HCT116 (cell line): Measurements from ENCODE around the gene MCC. TPM values are rescaled to one million over a fixed set of nuclear protein-coding genes. Genes with fewer than 3 reads are reported as not detected.

Source experiments
- ATAC-seq: fragments of 200-7000 bp; cut with Tn5 transposase; 2 replicates; pipeline ENCODE4 v1.9.1; 2020; ENCODE audit warnings: mild to moderate bottlenecking, moderate library complexity
- BruUV-seq: library from RNA; stranded (reverse); fragments of 400-500 nt; replicated peaks from 2 replicates; lab custom pipeline; 2021; lab: Mats Ljungman, UMichigan
- CTCF ChIA-PET: fragments of 300-600 bp; sonication (Branson Sonifier 250); formaldehyde crosslinking; loops from one replicate; lab custom pipeline; 2021; ENCODE audit warnings: antibody characterized with exemption; lab: Charles Lee
- POLR2A ChIA-PET: fragments of 300-600, 350-600 bp; sonication (Branson Sonifier 250); formaldehyde crosslinking; loops from one replicate; lab custom pipeline; 2021; ENCODE audit warnings: antibody characterized with exemption; lab: Charles Lee
- RAD21 ChIA-PET, 2 experiments: fragments of 300-600 bp; sonication (Branson Sonifier 250); formaldehyde crosslinking; loops; one replicate each; lab custom pipeline; 2023; ENCODE audit warnings: low total read pairs in 2 of 2; ENCODE audit not compliant: uncharacterized antibody in 2 of 2, unreplicated experiment in 2 of 2, low non-redundant PET in 1 of 2; lab: Charles Lee
- DNase-seq: peaks from one replicate; pipeline ENCODE4 v3.0.0-alpha.2; 2010; ENCODE audit warnings: low read depth, low spot score
- H2AFZ ChIP-seq: fragments of 200-600 bp; shearing (Covaris generic), sonication (generic); 2 replicates; pipeline ENCODE4 v1.6.1; 2017; ENCODE audit warnings: low read depth, mixed run types, mixed read lengths, antibody characterized with exemption, low read length; ENCODE audit not compliant: poor library complexity, severe bottlenecking
- H3K27ac ChIP-seq: 2 replicates; pipeline ENCODE4 v1.5.1; 2012; ENCODE audit warnings: low read depth, low read length
- H3K27me3 ChIP-seq: fragments of 200-600 bp; sonication (generic); 2 replicates; pipeline ENCODE4 v1.6.1; 2016; ENCODE audit warnings: mixed run types, low read length, mixed read lengths; ENCODE audit not compliant: insufficient read depth
- H3K36me3 ChIP-seq, 2 experiments: fragments of 200-500 bp in 1 of 2; fragments of 200-600 bp in 1 of 2; sonication (Bioruptor generic) in 1 of 2; sonication (generic) in 1 of 2; 2 replicates each; pipeline versions ENCODE4 v1.5.1 to v1.6.1; 2014 to 2016; ENCODE audit warnings: low read length in 2 of 2, inconsistent platforms in 1 of 2, mixed read lengths in 1 of 2, mixed run types in 1 of 2; ENCODE audit not compliant: insufficient read depth in 2 of 2, control insufficient read depth in 1 of 2
- H3K4me1 ChIP-seq, 2 experiments: fragments of 200-600 bp in 1 of 2; sonication (generic) in 1 of 2; 2 replicates each; pipeline versions ENCODE4 v1.5.1 to v1.6.1; 2012 to 2017; ENCODE audit warnings: low read length in 2 of 2, inconsistent platforms in 1 of 2, mild to moderate bottlenecking in 1 of 2, mixed read lengths in 1 of 2, mixed run types in 1 of 2, moderate library complexity in 1 of 2; ENCODE audit not compliant: insufficient read depth in 2 of 2, control insufficient read depth in 1 of 2
- H3K4me2 ChIP-seq: fragments of 200-600 bp; sonication (generic); 2 replicates; pipeline ENCODE4 v1.6.1; 2017; ENCODE audit warnings: mixed run types, low read length, mixed read lengths
- H3K4me3 ChIP-seq, 2 experiments: fragments of 200-600 bp in 1 of 2; sonication (generic) in 1 of 2; replicated peaks in 1 of 2; 2 replicates each; pipeline ENCODE4 v1.5.1; 2011 to 2016; ENCODE audit warnings: low read length in 2 of 2, control low read depth in 1 of 2, low read depth in 1 of 2, mild to moderate bottlenecking in 1 of 2, mixed read lengths in 1 of 2, mixed run types in 1 of 2
- H3K79me2 ChIP-seq: fragments of 200-600 bp; sonication (generic); 2 replicates; pipeline ENCODE4 v1.6.1; 2017; ENCODE audit warnings: mild to moderate bottlenecking, mixed run types, low read length, moderate library complexity, mixed read lengths; ENCODE audit not compliant: insufficient read depth
- H3K9ac ChIP-seq: fragments of 200-600 bp; sonication (generic); 2 replicates; pipeline ENCODE4 v1.6.1; 2016; ENCODE audit warnings: low read length, mixed read lengths
- H3K9me2 ChIP-seq: fragments of 200-600 bp; sonication (generic), shearing (Covaris generic); 2 replicates; pipeline ENCODE4 v1.6.1; 2017; ENCODE audit warnings: mixed run types, mild to moderate bottlenecking, moderate library complexity; ENCODE audit not compliant: insufficient read depth
- H3K9me3 ChIP-seq, 2 experiments: fragments of 200-500 bp in 1 of 2; fragments of 200-600 bp in 1 of 2; sonication (Bioruptor generic) in 1 of 2; sonication (generic) in 1 of 2; 2 replicates each; pipeline ENCODE4 v1.6.1; 2014 to 2017; ENCODE audit warnings: low read length in 2 of 2, mixed read lengths in 2 of 2, inconsistent platforms in 1 of 2, low read depth in 1 of 2, mild to moderate bottlenecking in 1 of 2, mixed run types in 1 of 2, moderate library complexity in 1 of 2; ENCODE audit not compliant: control insufficient read depth in 1 of 2, insufficient read depth in 1 of 2
- H4K20me1 ChIP-seq: fragments of 200-600 bp; sonication (generic), shearing (Covaris generic); 2 replicates; pipeline ENCODE4 v1.6.1; 2017; ENCODE audit warnings: mixed run types, mild to moderate bottlenecking, moderate library complexity; ENCODE audit not compliant: insufficient read depth
- EZH2 ChIP-seq: fragments of 200-600 bp; sonication (generic); IDR thresholded peaks from 2 replicates; pipeline ENCODE4 v1.6.1; 2017; ENCODE audit warnings: antibody characterized with exemption, mixed run types
- FOSL1 ChIP-seq: IDR thresholded peaks from 2 replicates; pipeline ENCODE4 v1.6.1; 2012; ENCODE audit warnings: low read depth
- POLR2AphosphoS5 ChIP-seq: IDR thresholded peaks from 2 replicates; pipeline ENCODE4 v1.6.1; 2011; ENCODE audit warnings: mild to moderate bottlenecking, low read depth, low read length, moderate library complexity
- RAD21 ChIP-seq: IDR thresholded peaks from 2 replicates; pipeline ENCODE4 v1.6.1; 2012; ENCODE audit warnings: low read depth, mild to moderate bottlenecking
- SP1 ChIP-seq: IDR thresholded peaks from 2 replicates; pipeline ENCODE4 v1.6.1; 2012; ENCODE audit warnings: low read depth
- YY1 ChIP-seq: IDR thresholded peaks from 2 replicates; pipeline ENCODE4 v1.6.1; 2011; ENCODE audit warnings: low read length, low read depth, moderate library complexity, mild to moderate bottlenecking; ENCODE audit not compliant: insufficient replicate concordance; ENCODE audit errors: extremely low read depth
- intact Hi-C: fragments of 100-400 bp; cut with micrococcal nuclease; formaldehyde crosslinking; loops from 2 replicates; pipeline ENCODE4 v1.10.0; 2022
- total RNA-seq: library from RNA; stranded (reverse); gene quantifications from one replicate; pipeline ENCODE4 v1.2.1, GENCODE V29; 2021; ENCODE audit not compliant: unreplicated experiment
- TF ChIP-seq, protein P1 (sequence below): IDR thresholded peaks from 2 replicates; pipeline ENCODE4 v1.6.1; 2012; ENCODE audit warnings: low read depth
- TF ChIP-seq, protein P2 (sequence below), 3 experiments: fragments of 200-600 bp in 1 of 3; sonication (generic) in 1 of 3; IDR thresholded peaks in 2 of 3; conservative IDR thresholded peaks in 1 of 3; 2 replicates each; pipeline ENCODE4 v1.5.1; 2012 to 2017; ENCODE audit warnings: low read depth in 2 of 3, low read length in 2 of 3, antibody characterized with exemption in 1 of 3, borderline replicate concordance in 1 of 3, control low read depth in 1 of 3, mild to moderate bottlenecking in 1 of 3, mixed read lengths in 1 of 3, mixed run types in 1 of 3, moderate library complexity in 1 of 3; ENCODE audit not compliant: insufficient read depth in 1 of 3

The MCC gene
- total RNA-seq, 1 experiment from 2014 or later: 20.1 TPM

DNA sequence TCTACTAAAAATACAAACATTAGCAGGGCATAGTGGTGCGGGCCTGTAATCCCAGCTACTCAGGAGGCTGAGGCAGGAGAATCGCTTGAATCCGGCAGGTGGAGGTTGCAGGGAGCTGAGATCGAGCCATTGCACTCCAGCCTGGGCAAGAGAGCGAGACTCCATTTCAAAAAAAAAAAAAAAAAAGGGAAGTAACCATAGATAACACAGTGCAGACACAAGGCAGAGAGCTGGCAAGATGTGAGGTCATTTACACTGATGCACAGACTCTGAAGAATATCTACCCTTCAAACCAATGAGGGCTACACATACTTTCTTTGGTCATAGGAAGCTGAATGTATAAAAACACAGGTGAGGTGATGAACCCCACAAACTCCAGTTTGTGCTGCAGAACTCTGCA lies 379.8 kb downstream of the MCC start:
- ATAC-seq (no peak), DNase-seq (no peak)
- Histone ChIP-seq H4K20me1 (no peaks in the 10 kb centered on the region), H3K4me3 (no peak overlapping the region), H3K9me2 (no peaks in the 10 kb centered on the region), H3K27ac (no peak overlapping the region), H3K27me3 (no peaks in the 10 kb centered on the region), H3K9me3 (no peaks in the 10 kb centered on the region), H3K4me2 (no peak overlapping the region), H3K79me2 (no peaks in the 10 kb centered on the region; the same call in 1 of the 2 replicates), H3K36me3 (no peaks in the 10 kb centered on the region), H3K4me1 (no peaks in the 10 kb centered on the region), H3K9ac (no peak overlapping the region), H2AFZ (no peak overlapping the region)
- TF ChIP-seq FOSL1: no peak
- TF ChIP-seq POLR2AphosphoS5: no peak
- CTCF ChIA-PET: no interaction called here
- POLR2A ChIA-PET: no interaction called here
- BruUV-seq: no TSS peak
- intact Hi-C loops: no loop called here
- RAD21 ChIA-PET: no interaction called here

DNA sequence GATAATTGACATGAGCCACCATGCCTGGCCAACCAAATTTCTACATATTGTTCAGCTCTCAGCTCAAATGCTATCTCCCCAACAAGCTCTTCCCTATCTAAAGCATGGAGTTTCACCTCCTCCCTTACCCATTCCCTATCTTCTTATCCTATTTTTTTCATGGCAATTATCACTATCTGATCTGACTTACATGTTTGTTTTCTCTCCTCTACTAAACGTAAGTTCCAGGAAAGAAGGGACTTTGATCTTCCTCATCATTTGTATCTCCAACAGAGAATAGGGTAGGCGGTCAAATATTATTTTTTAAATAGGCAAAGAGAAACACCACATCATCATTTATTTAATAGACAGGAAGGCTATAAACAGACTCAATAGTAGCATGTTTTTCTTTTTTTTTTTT lies 381.4 kb downstream of the MCC start:
- intact Hi-C loops: no loop called here
- BruUV-seq: no TSS peak
- POLR2A ChIA-PET: interaction anchor here (0.7 kb wide), 1 partner anchor 578 kb away, joined by 6 read pairs; no protein-coding TSS in a partner anchor

More for the DNA sequence above, 381.4 kb downstream of the MCC start:
- DNase-seq: no peak
- TF ChIP-seq, protein P1, sequence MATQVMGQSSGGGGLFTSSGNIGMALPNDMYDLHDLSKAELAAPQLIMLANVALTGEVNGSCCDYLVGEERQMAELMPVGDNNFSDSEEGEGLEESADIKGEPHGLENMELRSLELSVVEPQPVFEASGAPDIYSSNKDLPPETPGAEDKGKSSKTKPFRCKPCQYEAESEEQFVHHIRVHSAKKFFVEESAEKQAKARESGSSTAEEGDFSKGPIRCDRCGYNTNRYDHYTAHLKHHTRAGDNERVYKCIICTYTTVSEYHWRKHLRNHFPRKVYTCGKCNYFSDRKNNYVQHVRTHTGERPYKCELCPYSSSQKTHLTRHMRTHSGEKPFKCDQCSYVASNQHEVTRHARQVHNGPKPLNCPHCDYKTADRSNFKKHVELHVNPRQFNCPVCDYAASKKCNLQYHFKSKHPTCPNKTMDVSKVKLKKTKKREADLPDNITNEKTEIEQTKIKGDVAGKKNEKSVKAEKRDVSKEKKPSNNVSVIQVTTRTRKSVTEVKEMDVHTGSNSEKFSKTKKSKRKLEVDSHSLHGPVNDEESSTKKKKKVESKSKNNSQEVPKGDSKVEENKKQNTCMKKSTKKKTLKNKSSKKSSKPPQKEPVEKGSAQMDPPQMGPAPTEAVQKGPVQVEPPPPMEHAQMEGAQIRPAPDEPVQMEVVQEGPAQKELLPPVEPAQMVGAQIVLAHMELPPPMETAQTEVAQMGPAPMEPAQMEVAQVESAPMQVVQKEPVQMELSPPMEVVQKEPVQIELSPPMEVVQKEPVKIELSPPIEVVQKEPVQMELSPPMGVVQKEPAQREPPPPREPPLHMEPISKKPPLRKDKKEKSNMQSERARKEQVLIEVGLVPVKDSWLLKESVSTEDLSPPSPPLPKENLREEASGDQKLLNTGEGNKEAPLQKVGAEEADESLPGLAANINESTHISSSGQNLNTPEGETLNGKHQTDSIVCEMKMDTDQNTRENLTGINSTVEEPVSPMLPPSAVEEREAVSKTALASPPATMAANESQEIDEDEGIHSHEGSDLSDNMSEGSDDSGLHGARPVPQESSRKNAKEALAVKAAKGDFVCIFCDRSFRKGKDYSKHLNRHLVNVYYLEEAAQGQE: no peak
- TF ChIP-seq FOSL1 (no peak), SP1 (no peak), EZH2 (no peak), POLR2AphosphoS5 (no peak), YY1 (no peak), RAD21 (no peak)
- TF ChIP-seq, protein P2, sequence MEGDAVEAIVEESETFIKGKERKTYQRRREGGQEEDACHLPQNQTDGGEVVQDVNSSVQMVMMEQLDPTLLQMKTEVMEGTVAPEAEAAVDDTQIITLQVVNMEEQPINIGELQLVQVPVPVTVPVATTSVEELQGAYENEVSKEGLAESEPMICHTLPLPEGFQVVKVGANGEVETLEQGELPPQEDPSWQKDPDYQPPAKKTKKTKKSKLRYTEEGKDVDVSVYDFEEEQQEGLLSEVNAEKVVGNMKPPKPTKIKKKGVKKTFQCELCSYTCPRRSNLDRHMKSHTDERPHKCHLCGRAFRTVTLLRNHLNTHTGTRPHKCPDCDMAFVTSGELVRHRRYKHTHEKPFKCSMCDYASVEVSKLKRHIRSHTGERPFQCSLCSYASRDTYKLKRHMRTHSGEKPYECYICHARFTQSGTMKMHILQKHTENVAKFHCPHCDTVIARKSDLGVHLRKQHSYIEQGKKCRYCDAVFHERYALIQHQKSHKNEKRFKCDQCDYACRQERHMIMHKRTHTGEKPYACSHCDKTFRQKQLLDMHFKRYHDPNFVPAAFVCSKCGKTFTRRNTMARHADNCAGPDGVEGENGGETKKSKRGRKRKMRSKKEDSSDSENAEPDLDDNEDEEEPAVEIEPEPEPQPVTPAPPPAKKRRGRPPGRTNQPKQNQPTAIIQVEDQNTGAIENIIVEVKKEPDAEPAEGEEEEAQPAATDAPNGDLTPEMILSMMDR (IDR thresholded peaks at IDR 0.05 in 2 of 3, conservative IDR thresholded peaks at IDR 0.05 in 1 of 3; ENCODE audit: borderline replicate concordance in 1 of 3, insufficient read depth in 1 of 3, low read depth in 2 of 3, low read length in 2 of 3): no peak
- no peak overlapping the region for H3K9ac ChIP-seq
- ATAC-seq: no peak
- H3K79me2 ChIP-seq: no peaks in the 10 kb centered on the region; the same call in 1 of the 2 replicates
- no peaks in the 10 kb centered on the region for H3K27me3 ChIP-seq
- H3K9me3 ChIP-seq: no peaks in the 10 kb centered on the region
- H3K4me3 ChIP-seq: no peak overlapping the region
- H2AFZ ChIP-seq: no peak overlapping the region
- H3K27ac ChIP-seq: no peak overlapping the region
- no peaks in the 10 kb centered on the region for H4K20me1 ChIP-seq
- H3K4me1 ChIP-seq: no peaks in the 10 kb centered on the region
- H3K36me3 ChIP-seq: no peaks in the 10 kb centered on the region
- RAD21 ChIA-PET: no interaction called here
- H3K4me2 ChIP-seq: no peak overlapping the region
- no peaks in the 10 kb centered on the region for H3K9me2 ChIP-seq
- CTCF ChIA-PET: no interaction called here
